ENCODE measurements around the gene LEF1.

- TF ChIP-seq CTCF (IDR thresholded peaks at IDR 0.05; ENCODE audit: low read depth, low read length) (no peak), POLR2A (IDR thresholded peaks at IDR 0.05; ENCODE audit: extremely low read depth, insufficient read length) (no peak), MYC (IDR thresholded peaks at IDR 0.05; ENCODE audit: low read depth, low read length) (no peak), MAX (IDR thresholded peaks at IDR 0.05; ENCODE audit: low read depth, low read length) (no peak)
Observed at GRCh38 chr4:108210989-108211835, 42.5 kb upstream of the LEF1 start.

All from NB4 (cell line).